ENCODE results near the gene ZMYM2. TPM values are rescaled to one million over a fixed set of nuclear protein-coding genes. Genes with fewer than 3 reads are reported as not detected.

The ZMYM2 gene
- total RNA-seq, 1 experiment from 2014 or later, result 159 TPM

DNA sequence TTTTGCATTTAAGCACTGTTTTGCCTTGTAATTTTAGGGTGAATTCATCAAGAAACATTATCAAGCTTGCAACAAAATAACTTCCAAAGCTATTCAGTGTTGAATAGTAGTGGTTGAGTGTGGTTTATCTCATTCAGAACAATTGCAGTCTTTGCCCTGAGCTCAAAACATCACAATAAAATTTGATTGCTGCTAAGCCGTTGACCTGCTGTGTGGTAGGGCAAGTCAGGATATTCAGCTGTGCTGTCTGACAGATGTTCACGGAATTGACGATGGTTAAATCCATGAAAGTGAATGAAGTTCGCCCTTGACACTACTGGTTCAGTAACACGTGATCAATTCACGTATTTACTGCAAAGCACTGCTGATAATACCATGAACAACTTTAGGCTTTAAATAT lies 135.4 kb downstream of the ZMYM2 start:
- CTCF ChIA-PET, result interaction anchor here (0.7 to 1.6 kb wide), 3 partner anchors 25 to 110 kb away, joined by 3 to 7 read pairs (median 3); partner anchors contain the start of gene GJA3
- DNase-seq (ENCODE audit: low spot score) (no peak), ATAC-seq (no peak)
- no peaks in the 10 kb centered on the region for H3K27me3 Mint-ChIP-seq (ENCODE audit: low read depth)
- TF ChIP-seq, protein P1, sequence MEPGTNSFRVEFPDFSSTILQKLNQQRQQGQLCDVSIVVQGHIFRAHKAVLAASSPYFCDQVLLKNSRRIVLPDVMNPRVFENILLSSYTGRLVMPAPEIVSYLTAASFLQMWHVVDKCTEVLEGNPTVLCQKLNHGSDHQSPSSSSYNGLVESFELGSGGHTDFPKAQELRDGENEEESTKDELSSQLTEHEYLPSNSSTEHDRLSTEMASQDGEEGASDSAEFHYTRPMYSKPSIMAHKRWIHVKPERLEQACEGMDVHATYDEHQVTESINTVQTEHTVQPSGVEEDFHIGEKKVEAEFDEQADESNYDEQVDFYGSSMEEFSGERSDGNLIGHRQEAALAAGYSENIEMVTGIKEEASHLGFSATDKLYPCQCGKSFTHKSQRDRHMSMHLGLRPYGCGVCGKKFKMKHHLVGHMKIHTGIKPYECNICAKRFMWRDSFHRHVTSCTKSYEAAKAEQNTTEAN (CRISPR knock-in tag; IDR thresholded peaks at IDR 0.05), result no peak
- TF ChIP-seq ELF4 (CRISPR knock-in tag; IDR thresholded peaks at IDR 0.05; ENCODE audit: low read depth), result no peak
- no peak for TF ChIP-seq ZNF317 (CRISPR knock-in tag; IDR thresholded peaks at IDR 0.05; ENCODE audit: borderline replicate concordance, low read depth)
- TF ChIP-seq, protein P2, sequence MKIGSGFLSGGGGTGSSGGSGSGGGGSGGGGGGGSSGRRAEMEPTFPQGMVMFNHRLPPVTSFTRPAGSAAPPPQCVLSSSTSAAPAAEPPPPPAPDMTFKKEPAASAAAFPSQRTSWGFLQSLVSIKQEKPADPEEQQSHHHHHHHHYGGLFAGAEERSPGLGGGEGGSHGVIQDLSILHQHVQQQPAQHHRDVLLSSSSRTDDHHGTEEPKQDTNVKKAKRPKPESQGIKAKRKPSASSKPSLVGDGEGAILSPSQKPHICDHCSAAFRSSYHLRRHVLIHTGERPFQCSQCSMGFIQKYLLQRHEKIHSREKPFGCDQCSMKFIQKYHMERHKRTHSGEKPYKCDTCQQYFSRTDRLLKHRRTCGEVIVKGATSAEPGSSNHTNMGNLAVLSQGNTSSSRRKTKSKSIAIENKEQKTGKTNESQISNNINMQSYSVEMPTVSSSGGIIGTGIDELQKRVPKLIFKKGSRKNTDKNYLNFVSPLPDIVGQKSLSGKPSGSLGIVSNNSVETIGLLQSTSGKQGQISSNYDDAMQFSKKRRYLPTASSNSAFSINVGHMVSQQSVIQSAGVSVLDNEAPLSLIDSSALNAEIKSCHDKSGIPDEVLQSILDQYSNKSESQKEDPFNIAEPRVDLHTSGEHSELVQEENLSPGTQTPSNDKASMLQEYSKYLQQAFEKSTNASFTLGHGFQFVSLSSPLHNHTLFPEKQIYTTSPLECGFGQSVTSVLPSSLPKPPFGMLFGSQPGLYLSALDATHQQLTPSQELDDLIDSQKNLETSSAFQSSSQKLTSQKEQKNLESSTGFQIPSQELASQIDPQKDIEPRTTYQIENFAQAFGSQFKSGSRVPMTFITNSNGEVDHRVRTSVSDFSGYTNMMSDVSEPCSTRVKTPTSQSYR (CRISPR knock-in tag; IDR thresholded peaks at IDR 0.05), result no peak
- no peak for TF ChIP-seq TP53 (CRISPR knock-in tag; IDR thresholded peaks at IDR 0.05)
- no peak for TF ChIP-seq ZNF219 (CRISPR knock-in tag; IDR thresholded peaks at IDR 0.05; ENCODE audit: borderline replicate concordance)
- TF ChIP-seq, protein P3, sequence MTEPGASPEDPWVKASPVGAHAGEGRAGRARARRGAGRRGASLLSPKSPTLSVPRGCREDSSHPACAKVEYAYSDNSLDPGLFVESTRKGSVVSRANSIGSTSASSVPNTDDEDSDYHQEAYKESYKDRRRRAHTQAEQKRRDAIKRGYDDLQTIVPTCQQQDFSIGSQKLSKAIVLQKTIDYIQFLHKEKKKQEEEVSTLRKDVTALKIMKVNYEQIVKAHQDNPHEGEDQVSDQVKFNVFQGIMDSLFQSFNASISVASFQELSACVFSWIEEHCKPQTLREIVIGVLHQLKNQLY (CRISPR knock-in tag; IDR thresholded peaks at IDR 0.05), result no peak
- TF ChIP-seq SOX15 (CRISPR knock-in tag; IDR thresholded peaks at IDR 0.05), result no peak
- TF ChIP-seq CREM (CRISPR knock-in tag; IDR thresholded peaks at IDR 0.05), result no peak
- TF ChIP-seq, protein P4, sequence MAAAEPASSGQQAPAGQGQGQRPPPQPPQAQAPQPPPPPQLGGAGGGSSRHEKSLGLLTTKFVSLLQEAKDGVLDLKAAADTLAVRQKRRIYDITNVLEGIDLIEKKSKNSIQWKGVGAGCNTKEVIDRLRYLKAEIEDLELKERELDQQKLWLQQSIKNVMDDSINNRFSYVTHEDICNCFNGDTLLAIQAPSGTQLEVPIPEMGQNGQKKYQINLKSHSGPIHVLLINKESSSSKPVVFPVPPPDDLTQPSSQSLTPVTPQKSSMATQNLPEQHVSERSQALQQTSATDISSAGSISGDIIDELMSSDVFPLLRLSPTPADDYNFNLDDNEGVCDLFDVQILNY (CRISPR knock-in tag; IDR thresholded peaks at IDR 0.05), result no peak
- no peak for TF ChIP-seq ZNF416 (CRISPR knock-in tag; IDR thresholded peaks at IDR 0.05)
- no peak for TF ChIP-seq ESRRA (CRISPR knock-in tag; IDR thresholded peaks at IDR 0.05; ENCODE audit: borderline replicate concordance)
- TF ChIP-seq, protein P5, sequence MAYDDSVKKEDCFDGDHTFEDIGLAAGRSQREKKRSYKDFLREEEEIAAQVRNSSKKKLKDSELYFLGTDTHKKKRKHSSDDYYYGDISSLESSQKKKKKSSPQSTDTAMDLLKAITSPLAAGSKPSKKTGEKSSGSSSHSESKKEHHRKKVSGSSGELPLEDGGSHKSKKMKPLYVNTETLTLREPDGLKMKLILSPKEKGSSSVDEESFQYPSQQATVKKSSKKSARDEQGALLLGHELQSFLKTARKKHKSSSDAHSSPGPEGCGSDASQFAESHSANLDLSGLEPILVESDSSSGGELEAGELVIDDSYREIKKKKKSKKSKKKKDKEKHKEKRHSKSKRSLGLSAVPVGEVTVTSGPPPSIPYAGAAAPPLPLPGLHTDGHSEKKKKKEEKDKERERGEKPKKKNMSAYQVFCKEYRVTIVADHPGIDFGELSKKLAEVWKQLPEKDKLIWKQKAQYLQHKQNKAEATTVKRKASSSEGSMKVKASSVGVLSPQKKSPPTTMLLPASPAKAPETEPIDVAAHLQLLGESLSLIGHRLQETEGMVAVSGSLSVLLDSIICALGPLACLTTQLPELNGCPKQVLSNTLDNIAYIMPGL (CRISPR knock-in tag; IDR thresholded peaks at IDR 0.05), result no peak
- TF ChIP-seq, protein P6, sequence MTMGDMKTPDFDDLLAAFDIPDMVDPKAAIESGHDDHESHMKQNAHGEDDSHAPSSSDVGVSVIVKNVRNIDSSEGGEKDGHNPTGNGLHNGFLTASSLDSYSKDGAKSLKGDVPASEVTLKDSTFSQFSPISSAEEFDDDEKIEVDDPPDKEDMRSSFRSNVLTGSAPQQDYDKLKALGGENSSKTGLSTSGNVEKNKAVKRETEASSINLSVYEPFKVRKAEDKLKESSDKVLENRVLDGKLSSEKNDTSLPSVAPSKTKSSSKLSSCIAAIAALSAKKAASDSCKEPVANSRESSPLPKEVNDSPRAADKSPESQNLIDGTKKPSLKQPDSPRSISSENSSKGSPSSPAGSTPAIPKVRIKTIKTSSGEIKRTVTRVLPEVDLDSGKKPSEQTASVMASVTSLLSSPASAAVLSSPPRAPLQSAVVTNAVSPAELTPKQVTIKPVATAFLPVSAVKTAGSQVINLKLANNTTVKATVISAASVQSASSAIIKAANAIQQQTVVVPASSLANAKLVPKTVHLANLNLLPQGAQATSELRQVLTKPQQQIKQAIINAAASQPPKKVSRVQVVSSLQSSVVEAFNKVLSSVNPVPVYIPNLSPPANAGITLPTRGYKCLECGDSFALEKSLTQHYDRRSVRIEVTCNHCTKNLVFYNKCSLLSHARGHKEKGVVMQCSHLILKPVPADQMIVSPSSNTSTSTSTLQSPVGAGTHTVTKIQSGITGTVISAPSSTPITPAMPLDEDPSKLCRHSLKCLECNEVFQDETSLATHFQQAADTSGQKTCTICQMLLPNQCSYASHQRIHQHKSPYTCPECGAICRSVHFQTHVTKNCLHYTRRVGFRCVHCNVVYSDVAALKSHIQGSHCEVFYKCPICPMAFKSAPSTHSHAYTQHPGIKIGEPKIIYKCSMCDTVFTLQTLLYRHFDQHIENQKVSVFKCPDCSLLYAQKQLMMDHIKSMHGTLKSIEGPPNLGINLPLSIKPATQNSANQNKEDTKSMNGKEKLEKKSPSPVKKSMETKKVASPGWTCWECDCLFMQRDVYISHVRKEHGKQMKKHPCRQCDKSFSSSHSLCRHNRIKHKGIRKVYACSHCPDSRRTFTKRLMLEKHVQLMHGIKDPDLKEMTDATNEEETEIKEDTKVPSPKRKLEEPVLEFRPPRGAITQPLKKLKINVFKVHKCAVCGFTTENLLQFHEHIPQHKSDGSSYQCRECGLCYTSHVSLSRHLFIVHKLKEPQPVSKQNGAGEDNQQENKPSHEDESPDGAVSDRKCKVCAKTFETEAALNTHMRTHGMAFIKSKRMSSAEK (CRISPR knock-in tag; IDR thresholded peaks at IDR 0.05; ENCODE audit: borderline replicate concordance), result no peak
- no peak for TF ChIP-seq SP1 (CRISPR knock-in tag; conservative IDR thresholded peaks at IDR 0.05)
- no peak for TF ChIP-seq MXD4 (CRISPR knock-in tag; IDR thresholded peaks at IDR 0.05; ENCODE audit: borderline replicate concordance)
- H3K4me3 Mint-ChIP-seq, result no peak overlapping the region
- peak overlapping the region; percentile 46 for H3K27ac Mint-ChIP-seq
- H3K36me3 Mint-ChIP-seq, result no peaks in the 10 kb centered on the region
- H3K4me1 Mint-ChIP-seq, result peaks cover 17% of the 10 kb centered on the region
- POLR2A ChIA-PET, result no interaction called here
- H3K9me3 Mint-ChIP-seq, result peaks cover 4% of the 10 kb centered on the region; the same call in 1 of the 2 replicates
